GM19193 (cell line): Measurements from ENCODE around the gene VTA1.

Experiments
- POLR2A ChIP-seq: IDR thresholded peaks from 4 replicates; pipeline ENCODE4 v1.6.1; 2011; ENCODE audit not compliant: insufficient read depth, insufficient read length; ENCODE audit errors: extremely low read depth

The VTA1 gene

DNA sequence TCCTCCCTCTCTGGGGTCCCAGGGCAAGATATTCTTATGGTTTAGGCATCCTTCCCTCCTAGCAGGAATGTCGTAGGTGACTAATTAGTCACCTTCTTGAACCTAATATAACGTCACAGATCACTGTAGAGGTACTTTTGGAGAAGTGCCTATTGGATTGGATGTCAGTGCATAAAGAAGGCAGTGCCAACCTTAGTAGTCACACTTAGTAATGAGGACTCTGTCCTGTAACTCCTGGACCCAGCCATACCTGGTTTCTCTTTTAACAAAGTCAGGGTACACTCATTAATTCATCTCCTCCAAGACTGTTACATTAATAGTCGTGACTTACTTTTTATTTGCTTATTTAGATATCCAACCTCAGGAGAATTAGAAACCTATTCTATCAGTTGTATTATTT, 20.0 kb downstream of the VTA1 start:
- TF ChIP-seq POLR2A: no peak

DNA sequence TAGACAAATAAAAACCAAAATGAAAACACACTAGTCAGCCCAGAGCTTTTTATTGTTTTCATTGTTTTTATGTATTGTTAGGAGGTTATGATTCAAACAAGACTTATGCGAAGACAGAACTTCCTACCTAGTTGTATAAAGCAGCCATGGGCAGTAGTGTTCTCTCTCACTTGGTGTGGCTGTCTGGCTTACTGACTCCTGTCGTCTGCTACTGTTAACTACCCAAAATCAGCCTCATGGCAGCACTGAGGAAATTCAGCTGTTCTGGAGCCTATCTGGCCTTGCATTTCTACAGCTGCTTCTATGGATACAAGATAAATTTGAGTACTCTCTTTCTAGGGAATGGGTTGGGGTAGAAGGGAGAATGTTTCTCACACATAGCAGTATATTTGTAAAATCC, 20.4 kb downstream of the VTA1 start:
- no peak for TF ChIP-seq POLR2A

DNA sequence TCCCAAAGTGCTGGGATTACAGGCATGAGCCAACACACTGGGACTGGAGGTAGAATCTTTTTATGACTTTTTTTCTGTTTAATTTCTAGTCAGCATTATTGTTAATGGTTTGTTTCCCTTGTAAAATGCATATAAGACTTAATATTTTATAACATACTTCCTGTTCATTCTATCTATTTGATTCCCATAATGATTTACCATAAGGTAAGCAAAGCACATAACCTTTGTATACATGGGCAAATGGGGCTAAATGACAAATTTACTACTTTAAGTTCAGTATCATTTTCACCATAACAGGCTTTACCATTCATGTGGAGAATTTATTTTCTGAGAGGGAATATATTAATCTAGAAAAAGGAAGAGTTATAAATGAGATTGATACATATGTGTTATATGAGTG, 24.3 kb downstream of the VTA1 start:
- TF ChIP-seq POLR2A: no peak

DNA sequence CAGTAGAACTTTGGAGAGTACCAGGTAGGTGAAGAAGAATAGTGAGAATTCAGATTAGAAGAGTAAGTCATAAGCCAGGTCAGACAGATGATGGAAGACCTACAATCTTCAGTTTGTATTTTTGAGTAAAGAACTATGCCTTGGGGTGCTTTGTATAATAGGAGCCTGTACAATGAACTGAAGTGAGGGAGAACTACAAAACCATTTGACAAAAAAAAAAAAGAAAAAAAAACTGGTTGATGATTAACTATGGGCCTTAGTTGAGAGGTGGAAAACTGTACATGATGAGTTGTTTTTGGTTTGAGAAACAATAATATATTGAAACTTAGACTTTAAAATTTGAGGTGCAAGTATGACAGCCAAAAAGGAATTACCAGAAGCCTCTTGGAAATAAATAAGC, 25.7 kb downstream of the VTA1 start:
- TF ChIP-seq POLR2A: no peak

DNA sequence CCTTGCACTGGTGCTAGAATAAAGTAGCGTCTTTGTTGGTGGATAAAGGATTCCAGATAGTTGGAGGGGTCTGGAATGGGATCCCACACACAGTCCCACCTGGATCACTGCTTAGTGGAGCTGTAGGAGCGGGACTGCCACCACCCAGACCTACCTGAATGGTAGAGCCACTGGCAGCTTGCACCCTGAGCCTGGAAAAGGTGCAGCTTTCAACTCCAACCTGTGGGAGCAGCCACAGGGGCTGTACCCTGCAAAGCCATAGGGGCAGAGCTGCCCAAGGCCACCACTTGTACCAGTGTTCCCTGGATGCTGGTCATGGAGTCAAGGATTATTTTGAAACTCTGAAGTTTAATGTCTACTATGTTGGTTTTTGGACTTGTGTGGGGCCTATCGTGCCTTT, 26.9 kb downstream of the VTA1 start:
- TF ChIP-seq POLR2A: no peak

DNA sequence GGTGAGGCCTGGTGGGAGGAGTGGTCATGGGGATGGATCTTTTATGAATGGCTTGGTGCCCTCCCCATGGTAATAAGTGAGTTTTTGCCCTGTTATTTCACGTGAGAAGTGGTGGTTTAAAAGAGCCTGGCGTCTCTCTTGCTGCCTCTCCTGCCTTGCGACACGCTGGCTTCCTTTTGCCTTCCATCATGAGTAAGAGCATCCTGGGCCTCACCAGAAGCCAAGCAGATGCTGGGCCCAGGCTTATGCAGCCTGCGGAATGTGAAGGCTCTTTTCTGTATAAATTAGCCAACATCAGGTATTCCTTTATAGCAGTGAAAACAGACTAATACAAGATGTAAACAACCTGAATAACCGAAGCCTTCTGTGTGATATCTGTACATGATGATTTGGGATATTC, 27.6 kb downstream of the VTA1 start:
- no peak for TF ChIP-seq POLR2A

DNA sequence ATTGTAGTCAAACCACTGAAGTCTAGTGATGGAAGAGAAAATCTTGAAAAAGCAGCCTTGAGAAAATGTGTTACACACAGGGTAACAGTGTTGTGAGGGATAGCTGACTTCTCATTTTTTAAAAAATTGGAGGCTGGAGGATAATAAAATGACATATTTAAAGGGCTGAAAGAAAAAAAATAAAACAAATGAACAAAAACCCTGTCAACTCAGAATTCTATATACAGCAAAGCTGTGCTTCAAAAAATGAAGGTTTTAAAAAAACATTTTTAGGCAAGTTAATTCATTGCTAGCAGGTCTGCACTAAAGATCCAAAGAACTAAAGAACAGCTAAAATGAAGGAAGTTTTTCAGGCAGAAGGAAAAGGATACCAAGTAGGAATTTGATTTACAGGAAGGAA, 31.1 kb downstream of the VTA1 start:
- TF ChIP-seq POLR2A: no peak

DNA sequence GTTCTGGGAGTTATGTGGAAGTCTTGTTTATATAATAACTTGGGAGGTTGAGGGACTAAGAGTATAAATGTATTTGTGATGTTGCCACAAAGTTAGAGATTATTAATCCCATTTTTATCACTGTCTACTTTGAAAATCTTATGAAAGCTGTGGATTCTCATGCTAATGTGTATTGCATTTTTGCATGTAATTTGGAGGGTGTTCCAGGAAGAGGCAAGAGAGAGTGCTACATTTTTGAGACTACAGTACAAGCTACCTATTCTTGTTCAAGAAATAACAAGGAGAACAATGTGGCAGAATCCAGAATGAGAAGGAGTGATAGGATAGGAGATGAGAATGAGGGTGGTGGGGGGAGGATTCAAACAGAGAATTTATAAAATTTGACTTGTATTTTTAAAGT, 34.9 kb downstream of the VTA1 start:
- no peak for TF ChIP-seq POLR2A

DNA sequence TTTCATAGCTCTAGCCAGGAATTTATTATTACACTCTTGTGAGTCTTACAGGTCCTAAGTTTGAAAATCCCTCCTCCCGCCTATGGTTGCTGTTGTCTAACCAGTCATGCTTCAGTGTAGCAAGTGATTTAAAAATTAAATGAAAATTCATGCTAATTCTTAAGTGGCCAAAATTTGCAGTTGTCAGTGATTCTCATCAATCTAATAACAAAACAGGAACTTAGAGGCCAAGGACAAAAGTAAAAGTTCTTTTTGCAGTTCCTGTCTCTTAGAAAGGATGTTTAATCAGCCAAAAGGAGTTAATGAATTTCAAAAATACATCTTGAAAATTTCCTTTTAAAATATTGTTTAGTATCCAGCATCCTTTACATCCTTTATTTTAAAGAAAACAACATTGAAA, 36.3 kb downstream of the VTA1 start:
- no peak for TF ChIP-seq POLR2A

DNA sequence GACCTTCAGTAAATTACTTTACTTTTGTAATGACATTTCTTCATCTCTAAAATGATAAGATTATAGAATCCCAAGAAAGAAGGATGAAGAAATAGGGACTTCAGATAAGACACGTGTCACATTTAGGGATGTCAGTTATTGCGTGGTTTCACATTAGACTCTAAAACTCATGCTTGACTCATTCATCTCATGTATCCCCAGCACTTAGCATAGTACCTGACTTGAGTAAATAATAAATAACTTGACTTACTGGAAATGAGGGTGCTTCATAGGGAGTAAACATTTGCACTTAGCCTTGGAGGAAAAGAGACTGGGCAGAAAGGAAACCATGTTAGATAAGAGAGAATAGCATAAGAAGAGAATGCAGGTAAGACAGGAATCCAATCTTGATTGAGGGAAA, 37.2 kb downstream of the VTA1 start:
- TF ChIP-seq POLR2A: no peak

DNA sequence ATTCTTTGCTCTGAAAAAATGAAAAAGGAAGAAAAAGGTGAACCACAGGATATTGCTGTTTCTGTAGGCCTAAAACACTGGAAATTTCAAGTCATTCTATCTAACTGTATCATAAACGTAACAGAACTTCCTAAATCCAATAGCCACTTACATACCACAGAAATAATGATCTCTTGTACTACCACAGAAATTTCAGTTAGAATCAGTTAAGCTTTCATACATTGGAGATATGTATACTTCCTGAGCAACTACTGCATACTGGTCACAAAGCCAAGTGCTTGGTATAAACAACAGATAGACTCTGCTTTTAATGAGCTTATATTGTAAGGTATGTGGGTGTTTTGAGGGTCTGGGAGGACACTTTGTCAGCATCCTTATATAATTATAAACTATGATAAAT, 38.6 kb downstream of the VTA1 start:
- no peak for TF ChIP-seq POLR2A

DNA sequence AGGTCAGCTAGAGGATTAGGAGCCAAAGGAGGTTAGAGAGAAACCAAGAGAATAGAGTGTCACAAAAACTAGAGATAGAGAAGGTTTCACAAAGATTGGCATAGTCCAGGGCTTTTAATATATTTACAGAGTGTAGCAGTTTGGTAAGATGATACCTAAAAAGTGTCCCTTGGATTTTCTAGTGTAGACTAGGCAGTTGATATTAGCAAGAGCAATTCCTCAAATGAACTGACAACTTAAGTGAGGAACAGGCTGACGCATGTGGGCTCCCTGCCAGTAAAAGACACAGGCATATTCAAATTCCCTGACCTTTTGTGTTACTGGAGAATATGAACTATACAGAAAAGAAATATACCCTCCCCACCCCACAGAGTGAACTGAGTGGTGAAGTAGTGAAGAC, 40.1 kb downstream of the VTA1 start:
- no peak for TF ChIP-seq POLR2A

DNA sequence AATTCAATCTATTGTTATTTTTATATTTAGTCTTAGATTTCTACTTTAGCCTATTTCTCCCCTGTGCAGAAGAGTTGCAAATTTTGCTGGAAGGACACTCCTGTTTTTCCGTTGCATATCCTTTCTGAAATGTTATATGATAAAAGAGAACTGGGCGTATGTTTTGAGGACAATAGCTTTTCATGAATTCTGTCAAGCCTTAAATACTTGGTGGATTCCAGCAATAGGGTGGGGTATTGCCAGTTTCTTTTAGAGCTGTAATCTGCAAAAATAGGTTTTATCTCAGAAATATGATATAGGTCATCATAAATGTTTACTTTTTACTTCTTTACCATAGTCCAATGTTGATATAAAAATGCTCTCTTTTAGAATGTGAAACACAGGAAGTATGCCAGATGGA, 42.0 kb downstream of the VTA1 start:
- TF ChIP-seq POLR2A: no peak

DNA sequence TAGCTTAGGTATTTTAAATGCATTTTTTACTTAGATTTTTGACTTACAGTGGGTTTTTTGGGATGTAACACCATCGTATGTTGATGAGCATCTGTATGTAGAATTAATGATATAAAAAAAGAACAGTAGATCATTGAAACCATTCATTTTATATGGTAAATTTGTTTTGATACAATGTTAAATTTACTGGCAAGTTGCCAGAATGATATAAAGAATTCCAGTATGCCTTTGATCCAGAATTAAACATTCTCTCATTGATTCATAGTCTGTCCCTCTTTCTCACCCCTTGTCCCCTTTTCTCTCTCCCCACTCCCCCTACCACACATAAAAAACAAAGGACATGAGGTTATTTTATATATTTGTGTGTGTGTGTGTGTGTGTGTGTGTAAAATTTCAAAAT, 45.3 kb downstream of the VTA1 start:
- no peak for TF ChIP-seq POLR2A

DNA sequence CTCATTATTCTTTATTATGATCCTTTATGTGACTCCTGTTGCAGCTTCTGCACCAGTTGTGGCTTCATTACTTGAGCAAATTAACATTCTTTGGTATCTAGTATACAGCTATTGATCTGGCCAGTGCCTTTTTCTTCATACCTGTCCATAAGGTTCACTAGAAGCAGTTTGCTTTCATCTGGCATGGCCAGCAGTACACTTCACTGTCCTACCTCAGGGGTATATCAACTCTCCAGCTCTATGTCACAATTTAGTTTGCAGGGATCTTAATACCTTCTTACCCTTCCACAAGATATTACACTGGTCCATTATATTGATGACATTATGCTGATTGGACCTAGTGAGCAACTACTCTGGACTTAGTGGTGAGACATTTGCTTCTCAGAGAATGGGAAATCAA, 46.6 kb downstream of the VTA1 start:
- no peak for TF ChIP-seq POLR2A

DNA sequence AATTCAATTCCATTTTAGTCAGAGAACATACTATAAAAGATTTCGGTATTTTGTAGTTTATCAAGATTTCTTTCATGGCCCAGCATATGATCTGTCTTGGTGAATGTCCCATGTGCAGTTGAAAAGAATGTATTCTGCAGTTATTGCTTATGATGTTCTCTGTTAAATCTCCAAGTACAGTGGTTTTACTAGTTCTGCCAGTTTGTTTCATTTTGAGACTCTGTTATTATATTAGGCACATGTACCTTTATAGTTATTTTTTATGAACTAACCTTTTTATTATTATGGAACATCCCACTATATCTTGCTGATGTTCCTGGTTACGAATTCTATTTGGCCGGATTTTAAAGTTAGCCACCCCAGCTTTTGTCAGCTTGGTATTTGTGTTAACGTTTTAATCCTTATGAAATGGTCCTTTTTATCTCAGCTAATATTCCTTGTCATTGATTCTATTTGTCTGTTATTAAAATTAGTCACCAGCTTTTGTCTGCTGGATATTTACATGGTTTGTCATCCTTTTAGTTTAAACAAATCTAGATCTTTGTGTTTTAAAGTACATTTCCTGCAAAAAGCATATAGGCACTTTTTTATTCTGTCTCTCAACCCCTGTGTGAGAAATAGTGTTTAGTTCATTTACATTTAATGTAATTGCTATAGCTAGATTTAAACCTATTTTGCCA, 48.9 kb downstream of the VTA1 start:
- no peak for TF ChIP-seq POLR2A

DNA sequence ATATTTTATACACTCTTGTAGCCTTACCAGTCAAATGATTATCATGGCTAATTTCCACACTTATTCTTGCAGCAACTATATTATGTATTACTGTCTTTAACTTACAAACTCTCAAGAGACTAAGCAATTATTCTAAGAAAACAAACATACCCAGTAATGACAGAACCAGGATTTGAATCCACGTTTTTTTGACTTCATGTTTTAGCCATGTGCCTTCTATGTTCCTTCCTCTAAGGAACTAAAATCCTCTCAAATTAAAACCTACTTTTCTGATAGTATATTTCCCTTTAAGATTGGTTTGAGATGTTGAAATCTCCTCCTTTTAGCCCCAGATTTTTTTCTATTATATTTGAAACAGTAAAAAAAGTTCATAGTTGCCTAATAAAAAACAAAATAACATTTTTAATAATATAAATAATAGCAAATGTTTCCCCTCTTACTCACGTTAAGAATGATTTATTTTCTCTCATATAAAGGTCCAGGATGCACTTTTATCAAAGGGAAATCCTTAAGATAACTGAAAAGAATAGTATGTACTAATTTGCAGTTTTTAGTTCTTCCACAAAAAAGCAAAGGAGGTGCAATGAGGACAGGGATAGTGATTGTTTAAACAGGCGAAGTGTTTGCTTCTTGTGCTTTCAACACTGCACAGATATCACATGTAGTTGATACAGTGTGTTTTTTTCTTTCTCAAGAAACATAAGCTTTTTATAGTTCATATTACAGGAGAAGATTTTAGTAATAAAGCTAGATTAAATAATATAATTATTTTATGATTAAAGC, 54.0 kb downstream of the VTA1 start:
- no peak for TF ChIP-seq POLR2A

DNA sequence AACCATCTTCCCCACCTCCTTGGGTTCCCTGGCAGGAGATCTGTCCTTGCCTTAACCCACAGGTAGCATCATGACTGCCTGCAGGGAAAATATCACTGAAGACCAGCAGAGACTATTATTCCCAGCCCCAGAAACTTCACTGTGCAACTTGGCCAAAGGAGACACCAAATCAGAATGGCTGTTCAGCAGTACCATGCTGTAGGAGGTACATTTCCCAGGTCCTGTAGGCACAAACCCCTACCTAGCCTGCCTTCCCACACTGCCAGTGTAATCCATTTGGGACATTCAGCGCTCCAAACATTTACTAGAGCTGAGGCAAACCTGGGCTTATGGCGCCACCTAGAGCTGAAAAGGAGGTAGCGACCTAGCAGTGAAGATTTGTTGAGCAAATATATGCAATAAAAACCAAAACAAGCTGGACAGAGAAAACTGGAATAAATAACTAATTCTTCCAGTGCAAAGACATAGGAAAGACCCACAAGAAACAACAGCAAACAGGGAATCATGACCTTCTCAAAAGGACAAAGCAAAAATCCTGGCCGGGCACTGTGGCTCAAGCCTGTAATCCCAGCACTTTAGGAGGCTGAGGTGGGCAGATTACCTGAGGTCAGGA, 60.3 kb downstream of the VTA1 start:
- TF ChIP-seq POLR2A: no peak
